T-helper 1 cell (primary cell): ENCODE measurements around the gene CD28.
"Not testable (repeated sequence)": the region's sequence is repeated elsewhere in the genome, so short reads cannot be mapped to it uniquely, and the experiment has no call there.

Experiments used
- DNase-seq, 5 donors: peaks; one replicate each; pipeline ENCODE4 v3.0.0-alpha.2; 2012 to 2020

The CD28 gene

GRCh38 chr2:203785391-203786110, 79.1 kb downstream of the CD28 start:
- DNase-seq: not testable (repeated sequence)

- DNase-seq: no peak
Measured at GRCh38 chr2:203786549-203787351, 80.3 kb downstream of the CD28 start.

- no peak for DNase-seq
Measured at GRCh38 chr2:203787979-203788378, 81.5 kb downstream of the CD28 start.
